SK-N-SH (cell line): ENCODE results near the gene BRME1.

Experiments
- CTCF ChIP-seq: fragments of 200-600 bp; sonication (generic); IDR thresholded peaks from 2 replicates; pipeline ENCODE4 v1.6.1; 2017; ENCODE audit warnings: antibody characterized with exemption, mild to moderate bottlenecking, moderate library complexity
- POLR2AphosphoS5 ChIP-seq: IDR thresholded peaks from 2 replicates; pipeline ENCODE4 v1.6.1; 2012; ENCODE audit warnings: low read depth, low read length
- REST ChIP-seq: IDR thresholded peaks from 2 replicates; pipeline ENCODE4 v1.6.1; 2012; ENCODE audit warnings: mild to moderate bottlenecking, low read depth, low read length, moderate library complexity
- YY1 ChIP-seq: IDR thresholded peaks from 2 replicates; pipeline ENCODE4 v1.4.0; 2012; ENCODE audit warnings: low read depth, mild to moderate bottlenecking

DNA sequence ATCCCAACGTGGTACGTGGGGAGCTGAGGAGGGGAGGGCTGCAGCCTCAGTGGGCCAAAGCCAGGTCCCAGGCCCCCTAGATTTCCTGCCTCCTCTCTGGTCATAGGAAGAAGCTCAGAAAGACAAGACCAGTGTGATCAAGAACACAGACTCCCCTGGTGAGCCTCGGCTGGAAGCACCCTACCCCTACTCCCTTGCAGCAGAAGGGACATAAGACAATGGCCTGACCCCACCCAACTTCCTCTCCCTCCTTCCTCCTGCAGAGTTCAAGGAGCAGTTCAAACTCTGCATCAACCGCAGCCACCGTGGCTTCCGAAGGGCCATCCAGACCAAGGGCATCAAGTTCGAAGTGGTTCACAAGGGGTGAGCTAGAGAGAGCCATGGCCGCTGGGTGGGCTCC is 20.8 kb upstream of the BRME1 start:
- no peak for TF ChIP-seq CTCF
- no peak for TF ChIP-seq YY1
- no peak for TF ChIP-seq REST
- no peak for TF ChIP-seq POLR2AphosphoS5
